ENCODE results near the gene PTPRQ. TPM values are rescaled to one million over a fixed set of nuclear protein-coding genes. Genes with fewer than 3 reads are reported as not detected.

The PTPRQ gene
- polyA plus RNA-seq, 1 donor (not counting 4 experiments of a cell fraction or from before 2014, with no cell fraction given), result 0.01 TPM

GRCh38 chr12:80690513-80690912, 246.5 kb downstream of the PTPRQ start:
- H3K79me2 ChIP-seq (ENCODE audit: control insufficient read depth, insufficient read depth, low read length), result no peaks in the 10 kb centered on the region
- no peak overlapping the region for H3K9ac ChIP-seq (ENCODE audit: control insufficient read depth, extremely low read depth, insufficient read depth, low read length)
- no peaks in the 10 kb centered on the region for H3K9me3 ChIP-seq (ENCODE audit: control insufficient read depth, low read depth, low read length)
- TF ChIP-seq EZH2 (IDR thresholded peaks at IDR 0.05; ENCODE audit: low read length), result no peak
- no peak for TF ChIP-seq CTCF (optimal IDR thresholded peaks at IDR 0.05 in 1 of 3, IDR thresholded peaks at IDR 0.05 in 1 of 3, conservative IDR thresholded peaks at IDR 0.05 in 1 of 3; ENCODE audit: extremely low read depth in 1 of 3, insufficient read depth in 2 of 3, low read length in 3 of 3)
- H3K4me1 ChIP-seq (ENCODE audit: control insufficient read depth, extremely low read depth, insufficient read depth, low read length), result no peaks in the 10 kb centered on the region
- dilution Hi-C loops (cut with MboI; ENCODE audit: extremely low pct_ligation_motif_present, low sequenced_read_pairs), result no loop called here
- H3K27me3 ChIP-seq (ENCODE audit: control insufficient read depth, extremely low read depth, insufficient read depth, low read length), result no peaks in the 10 kb centered on the region
- H4K20me1 ChIP-seq (ENCODE audit: control insufficient read depth, extremely low read depth, insufficient read depth, low read length), result no peaks in the 10 kb centered on the region
- no peak overlapping the region for H2AFZ ChIP-seq (ENCODE audit: control insufficient read depth, low read length)
- H3K9me1 ChIP-seq (ENCODE audit: control insufficient read depth, extremely low read depth, insufficient read depth, low read length), result no peaks in the 10 kb centered on the region
- no peak overlapping the region for H3K27ac ChIP-seq (ENCODE audit: control insufficient read depth, insufficient read depth, low read length)
- H3K36me3 ChIP-seq (ENCODE audit: control insufficient read depth in 2 of 2, extremely low read depth in 1 of 2, insufficient read depth in 2 of 2, low read length in 2 of 2), result no peaks in the 10 kb centered on the region
- no peak overlapping the region for H3K4me2 ChIP-seq (ENCODE audit: control insufficient read depth, extremely low read depth, insufficient read depth, low read depth, low read length)
- DNase-seq (ENCODE audit: low read depth, low spot score) (no peak), FAIRE-seq (no peak)
- no peak overlapping the region for H3K4me3 ChIP-seq (ENCODE audit: control insufficient read depth in 2 of 3, extremely low read depth in 1 of 3, insufficient read depth in 2 of 3, low read depth in 1 of 3, low read length in 3 of 3)

DNA sequence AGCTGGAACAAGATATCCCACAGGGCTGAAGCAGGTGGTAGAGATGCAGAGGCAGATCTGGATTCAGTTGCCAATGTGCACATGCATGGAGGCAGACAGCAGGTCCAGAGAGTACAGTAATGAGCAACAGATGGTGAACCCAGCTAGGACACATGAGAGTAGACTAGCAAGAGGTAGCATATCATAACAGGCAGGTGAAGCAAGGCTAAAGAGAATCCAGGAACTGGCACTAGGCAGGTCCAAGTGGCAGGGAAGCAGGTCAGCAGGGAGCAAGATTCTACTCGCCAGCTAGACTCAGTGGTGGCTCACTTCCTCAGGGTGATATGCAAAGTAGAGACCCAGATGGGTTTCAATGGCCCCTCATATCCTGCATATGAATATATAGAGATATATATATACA, 248.1 kb downstream of the PTPRQ start:
- TF ChIP-seq EZH2 (IDR thresholded peaks at IDR 0.05; ENCODE audit: low read length) (no peak), CTCF (optimal IDR thresholded peaks at IDR 0.05 in 1 of 3, IDR thresholded peaks at IDR 0.05 in 1 of 3, conservative IDR thresholded peaks at IDR 0.05 in 1 of 3; ENCODE audit: extremely low read depth in 1 of 3, insufficient read depth in 2 of 3, low read length in 3 of 3) (no peak)
- Histone ChIP-seq H3K36me3 (ENCODE audit: control insufficient read depth in 2 of 2, extremely low read depth in 1 of 2, insufficient read depth in 2 of 2, low read length in 2 of 2) (no peaks in the 10 kb centered on the region), H3K4me2 (ENCODE audit: control insufficient read depth, extremely low read depth, insufficient read depth, low read depth, low read length) (no peak overlapping the region), H3K27me3 (ENCODE audit: control insufficient read depth, extremely low read depth, insufficient read depth, low read length) (no peaks in the 10 kb centered on the region), H3K9ac (ENCODE audit: control insufficient read depth, extremely low read depth, insufficient read depth, low read length) (no peak overlapping the region), H3K9me1 (ENCODE audit: control insufficient read depth, extremely low read depth, insufficient read depth, low read length) (no peaks in the 10 kb centered on the region), H3K4me3 (ENCODE audit: control insufficient read depth in 2 of 3, extremely low read depth in 1 of 3, insufficient read depth in 2 of 3, low read depth in 1 of 3, low read length in 3 of 3) (no peak overlapping the region), H2AFZ (ENCODE audit: control insufficient read depth, low read length) (no peak overlapping the region), H3K4me1 (ENCODE audit: control insufficient read depth, extremely low read depth, insufficient read depth, low read length) (no peaks in the 10 kb centered on the region), H3K9me3 (ENCODE audit: control insufficient read depth, low read depth, low read length) (no peaks in the 10 kb centered on the region), H3K79me2 (ENCODE audit: control insufficient read depth, insufficient read depth, low read length) (no peaks in the 10 kb centered on the region), H4K20me1 (ENCODE audit: control insufficient read depth, extremely low read depth, insufficient read depth, low read length) (no peaks in the 10 kb centered on the region), H3K27ac (ENCODE audit: control insufficient read depth, insufficient read depth, low read length) (no peak overlapping the region)
- DNase-seq (ENCODE audit: low read depth, low spot score) (no peak), FAIRE-seq (no peak)
- dilution Hi-C loops (cut with MboI; ENCODE audit: extremely low pct_ligation_motif_present, low sequenced_read_pairs), result no loop called here

Data from keratinocyte (primary cell).